Right lobe of liver (tissue), 6 donors: ENCODE results near the gene SRXN1. TPM values are rescaled to one million over a fixed set of nuclear protein-coding genes. Genes with fewer than 3 reads are reported as not detected.

ENCODE experiments used
- ATAC-seq, 4 donors: fragments of 200-7000 bp; cut with Tn5 transposase; one replicate each; pipeline ENCODE4 v1.9.1; 2020; ENCODE audit warnings: mild to moderate bottlenecking in 4 of 4, moderate library complexity in 4 of 4
- DNase-seq, 3 donors: peaks; one replicate each; pipeline ENCODE4 v3.0.0-alpha.2; 2020
- H3K27ac ChIP-seq, 3 donors: fragments of 200-600 bp; one replicate each; pipeline ENCODE4 v1.8.0; 2022
- H3K27me3 ChIP-seq, 2 donors: fragments of 200-600 bp; one replicate each; pipeline ENCODE4 v1.8.0; 2022
- H3K36me3 ChIP-seq, 4 donors: fragments of 200-600 bp; sonication (generic) in 1 of 4; one replicate each; pipeline versions ENCODE4 v1.5.1 to v1.8.0; 2017 to 2022; ENCODE audit warnings: control low read depth in 1 of 4
- H3K4me1 ChIP-seq, 4 donors: fragments of 200-600 bp; sonication (generic) in 1 of 4; one replicate each; pipeline versions ENCODE4 v1.5.1 to v1.8.0; 2017 to 2022; ENCODE audit warnings: control low read depth in 1 of 4
- H3K4me3 ChIP-seq, 3 donors: fragments of 200-600 bp; one replicate each; pipeline ENCODE4 v1.8.0; 2022
- H3K9me3 ChIP-seq, 4 donors: fragments of 200-600 bp; sonication (generic) in 1 of 4; one replicate each; pipeline versions ENCODE4 v1.5.1 to v1.8.0; 2017 to 2022; ENCODE audit warnings: control low read depth in 1 of 4
- POLR2A ChIP-seq: fragments of 450-650 bp; IDR thresholded peaks from one replicate; pipeline ENCODE4 v1.6.1; 2017; ENCODE audit warnings: antibody characterized with exemption, mild to moderate bottlenecking
- WGBS: methylation state at CpG from one replicate; pipeline ENCODE4 v1.1.6; 2018; ENCODE audit warnings: low coverage, low lambda C conversion rate; ENCODE audit not compliant: insufficient coverage; ENCODE audit errors: missing lambda C conversion rate; 5-methylcytosine and 5-hydroxymethylcytosine counted together
- intact Hi-C, 2 donors: fragments of 100-400 bp; cut with DNase I; formaldehyde crosslinking; loops; one replicate each; pipeline versions ENCODE4 v1.11.2 to v1.14.1; 2022
- long read RNA-seq: library from polyadenylated mRNA; unstranded; transcript quantifications from one replicate; pipeline ENCODE4 v2.0.0, GENCODE V29; 2019
- total RNA-seq, 6 experiments: library from RNA; depleted of rRNA in 2 of 6; stranded (reverse); fragments of >200 nt in 2 of 6; fragmentation: NEBNext Ultra II Directional in 3 of 6; extraction: Animal tissue kit (Norgen Biotek cat#: 25700) in 3 of 6; gene quantifications; one replicate each; pipeline versions ENCODE4 v1.1.0 to v1.2.4, GENCODE V29; 2016 to 2023
- TF ChIP-seq, protein P1 (sequence below), 4 donors: fragments of 200-600 bp in 3 of 4; fragments of 450-650 bp in 1 of 4; IDR thresholded peaks; one replicate each; pipeline versions ENCODE4 v1.5.1 to v1.8.0; 2016 to 2022; ENCODE audit warnings: antibody characterized with exemption in 4 of 4, mild to moderate bottlenecking in 2 of 4
- donor health status: DM: no; HTN: yes; CAD: no.
- donor health status: DM: no; HTN: no; CAD: no.
- donor health status: DM: no; HTN: no; CAD: no.
- donor health status: DM: no; HTN: yes; CAD: no.
- donor health status: DM: no; HTN: yes; CAD: no.

SRXN1 gene
- total RNA-seq: 100 to 1,000 TPM in 2 of 6 experiments, 10 to 100 TPM in 4; 14.4 to 166 (median 46.0) TPM
- long read RNA-seq: 0 reads

DNA sequence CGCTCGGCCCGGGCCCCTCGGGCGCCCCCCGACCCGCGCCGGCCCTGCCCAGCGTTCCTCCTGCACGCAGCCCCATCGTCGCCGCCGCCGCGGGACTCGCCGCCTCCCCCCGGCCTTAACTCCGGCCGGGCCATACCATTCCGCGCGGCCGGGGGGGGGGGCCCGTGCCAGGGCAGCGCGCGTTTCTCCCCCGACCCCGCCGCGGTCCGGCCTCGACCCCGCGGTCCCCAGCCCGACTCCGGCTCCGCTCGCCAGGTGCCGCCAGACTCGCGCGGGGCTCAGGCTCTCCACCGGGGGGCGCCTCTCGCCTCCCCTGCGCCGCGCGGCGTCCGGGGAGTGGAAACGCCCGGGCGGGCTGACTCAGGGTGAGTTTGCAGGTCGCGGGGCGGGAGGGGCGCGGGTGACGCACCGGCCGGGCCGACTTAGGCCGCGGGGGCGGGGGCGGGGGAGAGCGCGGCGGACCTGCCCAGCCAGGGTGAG is at the start of gene SRXN1:
TSS of gene SRXN1 (minus strand) at position 91 of the 480 bp plus-strand sequence. CDS start at position 76, 15 bp downstream.
- Histone ChIP-seq H3K36me3 (peaks cover 0 to 22% (median 7%) of the 10 kb centered on the region in 4 donors), H3K4me1 (peaks cover 0 to 7% (median 0%) of the 10 kb centered on the region in 4 donors), H3K27me3 (no peaks in the 10 kb centered on the region), H3K4me3 (peak within 1 kb of the TSS; percentile 71 to 75 (median 72)), H3K27ac (peak within 1 kb of the TSS; percentile 75 to 83 (median 82)), H3K9me3 (no peaks in the 10 kb centered on the region)
- intact Hi-C loops: no loop called here
- ATAC-seq (peak; percentile 93 to 96 (median 94)), DNase-seq (peak; percentile 94 to 95 (median 95))
- WGBS: no CpG with 5 or more reads among the region's 74 CpGs
- TF ChIP-seq, protein P1, sequence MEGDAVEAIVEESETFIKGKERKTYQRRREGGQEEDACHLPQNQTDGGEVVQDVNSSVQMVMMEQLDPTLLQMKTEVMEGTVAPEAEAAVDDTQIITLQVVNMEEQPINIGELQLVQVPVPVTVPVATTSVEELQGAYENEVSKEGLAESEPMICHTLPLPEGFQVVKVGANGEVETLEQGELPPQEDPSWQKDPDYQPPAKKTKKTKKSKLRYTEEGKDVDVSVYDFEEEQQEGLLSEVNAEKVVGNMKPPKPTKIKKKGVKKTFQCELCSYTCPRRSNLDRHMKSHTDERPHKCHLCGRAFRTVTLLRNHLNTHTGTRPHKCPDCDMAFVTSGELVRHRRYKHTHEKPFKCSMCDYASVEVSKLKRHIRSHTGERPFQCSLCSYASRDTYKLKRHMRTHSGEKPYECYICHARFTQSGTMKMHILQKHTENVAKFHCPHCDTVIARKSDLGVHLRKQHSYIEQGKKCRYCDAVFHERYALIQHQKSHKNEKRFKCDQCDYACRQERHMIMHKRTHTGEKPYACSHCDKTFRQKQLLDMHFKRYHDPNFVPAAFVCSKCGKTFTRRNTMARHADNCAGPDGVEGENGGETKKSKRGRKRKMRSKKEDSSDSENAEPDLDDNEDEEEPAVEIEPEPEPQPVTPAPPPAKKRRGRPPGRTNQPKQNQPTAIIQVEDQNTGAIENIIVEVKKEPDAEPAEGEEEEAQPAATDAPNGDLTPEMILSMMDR (IDR thresholded peaks at IDR 0.05): peak; percentile 57 to 66 (median 58)
- TF ChIP-seq POLR2A: peak; percentile 83

DNA sequence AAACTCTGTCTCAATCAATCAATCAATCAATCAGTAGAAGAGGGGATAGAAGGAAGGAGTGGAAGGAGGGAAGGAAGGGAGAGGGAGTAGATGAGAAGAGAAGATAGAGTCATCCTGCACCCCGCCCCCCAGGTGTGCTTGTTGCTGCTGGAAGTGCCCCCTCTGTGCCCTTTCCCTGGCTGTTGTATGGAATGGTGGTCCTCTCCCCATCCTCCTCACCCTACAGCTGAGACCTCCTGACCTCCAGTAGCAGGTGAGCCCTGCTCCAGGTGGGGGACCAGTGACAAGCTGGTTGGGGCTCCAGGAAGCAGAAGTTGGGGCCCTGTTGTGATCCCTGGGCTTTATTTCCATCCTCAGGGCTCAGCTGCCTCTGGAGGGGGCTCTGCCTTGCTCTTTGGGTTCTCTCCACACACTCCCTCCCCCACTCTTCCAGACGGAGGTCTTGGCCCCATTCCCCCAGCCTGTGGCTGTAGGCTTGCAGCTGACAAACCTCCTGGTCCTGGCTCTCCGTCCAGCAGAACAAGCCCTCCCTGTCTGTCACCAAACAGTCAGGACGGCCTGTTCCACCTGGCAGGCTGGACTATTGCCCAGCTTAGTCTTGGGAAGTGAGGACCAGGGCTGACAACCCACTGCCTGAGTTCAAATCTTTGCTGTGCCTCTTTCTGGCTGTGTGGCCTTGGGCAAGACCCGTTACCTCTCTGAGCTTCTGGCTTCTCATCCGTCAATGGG is 48.6 kb upstream of the SRXN1 start:
- ATAC-seq (no peak), DNase-seq (peak in 1 of 3 donors; percentile 53)
- no peaks in the 10 kb centered on the region for H3K27me3 ChIP-seq
- H3K4me1 ChIP-seq: peaks cover 0 to 13% (median 4%) of the 10 kb centered on the region in 4 donors
- H3K27ac ChIP-seq: no peak overlapping the region
- no peak overlapping the region for H3K4me3 ChIP-seq
- intact Hi-C loops: no loop called here
- no peaks in the 10 kb centered on the region for H3K9me3 ChIP-seq
- WGBS: 60% methylated on average over 6 of the region's 6 CpGs
- no peak for TF ChIP-seq POLR2A
- no peaks in the 10 kb centered on the region for H3K36me3 ChIP-seq

GRCh38 chr20:699811-700338 is 46.9 kb upstream of the SRXN1 start:
- WGBS: 20% methylated on average over 1 of the region's 10 CpGs

DNA sequence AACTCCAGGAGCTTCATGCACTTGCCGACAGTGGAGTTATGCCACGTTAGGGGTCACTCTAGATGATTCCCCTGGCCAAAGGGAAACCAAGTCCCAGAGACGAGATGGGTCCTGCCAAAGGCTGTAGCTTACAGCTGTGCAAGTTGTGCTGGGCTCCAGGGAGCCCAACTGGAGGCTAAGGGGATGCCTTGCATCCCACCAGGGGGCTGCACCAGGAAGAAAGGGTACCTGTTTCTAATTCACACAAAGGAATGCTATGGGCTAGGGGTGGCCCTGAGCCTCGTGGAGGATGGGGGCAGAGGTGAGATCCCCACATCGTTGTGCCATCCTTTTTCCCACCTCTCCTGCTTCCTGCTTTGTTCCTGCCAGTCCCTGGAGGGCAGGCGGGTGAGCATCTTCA is 46.3 kb upstream of the SRXN1 start:
- intact Hi-C loops: no loop called here
- no CpG with 5 or more reads among the region's 6 CpGs for WGBS
- ATAC-seq: no peak

More at GRCh38 chr20:699811-700338, 46.9 kb upstream of the SRXN1 start:
- no peaks in the 10 kb centered on the region for H3K27me3 ChIP-seq
- peaks cover 0 to 13% (median 4%) of the 10 kb centered on the region in 4 donors for H3K4me1 ChIP-seq
- intact Hi-C loops: no loop called here
- no peaks in the 10 kb centered on the region for H3K36me3 ChIP-seq
- H3K9me3 ChIP-seq: no peaks in the 10 kb centered on the region
- ATAC-seq (peak; percentile 96 to 98 (median 98)), DNase-seq (peak; percentile 89 to 96 (median 96))
- TF ChIP-seq, protein P1 (IDR thresholded peaks at IDR 0.05): no peak
- TF ChIP-seq POLR2A: no peak
- no peak overlapping the region for H3K4me3 ChIP-seq
- peak overlapping the region in 2 of 3 donors; percentile 43 to 44 for H3K27ac ChIP-seq

More for the DNA sequence above, 46.3 kb upstream of the SRXN1 start:
- H3K4me1 ChIP-seq: peaks cover 0 to 13% (median 4%) of the 10 kb centered on the region in 4 donors
- no peak for DNase-seq
- H3K36me3 ChIP-seq: no peaks in the 10 kb centered on the region
- no peaks in the 10 kb centered on the region for H3K9me3 ChIP-seq
- H3K27ac ChIP-seq: peak overlapping the region in 2 of 3 donors; percentile 43 to 44
- no peak for TF ChIP-seq POLR2A
- TF ChIP-seq, protein P1 (IDR thresholded peaks at IDR 0.05): no peak
- no peak overlapping the region for H3K4me3 ChIP-seq
- H3K27me3 ChIP-seq: no peaks in the 10 kb centered on the region
